Measurements from ENCODE around the gene DSC3. TPM values are rescaled to one million over a fixed set of nuclear protein-coding genes. Genes with fewer than 3 reads are reported as not detected.

The DSC3 gene
- total RNA-seq, 1 experiment from 2014 or later, result not detected

GRCh38 chr18:31043709-31044108 is 1.2 kb upstream of the DSC3 start:
- intact Hi-C loops (cut with micrococcal nuclease; ENCODE audit: unreplicated experiment), result no loop called here
- ChIA-PET POLR2A (ENCODE audit: low non-redundant PET) (no interaction called here), CTCF (no interaction called here)
- Histone ChIP-seq H3K4me1 (ENCODE audit: insufficient read depth, low read length, poor library complexity, severe bottlenecking) (no peaks in the 10 kb centered on the region), H3K27ac (ENCODE audit: low read depth, low read length, poor library complexity, severe bottlenecking) (no peak overlapping the region), H3K4me3 (ENCODE audit: low read depth, low read length, poor library complexity, severe bottlenecking) (no peak overlapping the region), H3K27me3 (replicated peaks; ENCODE audit: insufficient read depth, low read depth, low read length, poor library complexity) (peaks cover 54% of the 10 kb centered on the region), H3K36me3 (ENCODE audit: insufficient read depth, low read length, poor library complexity, severe bottlenecking) (no peaks in the 10 kb centered on the region), H3K9me3 (ENCODE audit: low read depth, low read length, poor library complexity, severe bottlenecking) (no peaks in the 10 kb centered on the region)
- no peak for DNase-seq (ENCODE audit: low spot score)
- TF ChIP-seq CTCF (conservative IDR thresholded peaks at IDR 0.05; ENCODE audit: low read depth, low read length) (no peak), EZH2 (IDR thresholded peaks at IDR 0.05; ENCODE audit: borderline replicate concordance, low read depth, low read length, poor library complexity, severe bottlenecking) (no peak)
- no TSS peak for BruUV-seq (replicated peaks)

GRCh38 chr18:31042084-31042405 is 497 bp downstream of the DSC3 start:
- H3K36me3 ChIP-seq (ENCODE audit: insufficient read depth, low read length, poor library complexity, severe bottlenecking), result no peaks in the 10 kb centered on the region
- ChIA-PET CTCF (no interaction called here), POLR2A (ENCODE audit: low non-redundant PET) (no interaction called here)
- intact Hi-C loops (cut with micrococcal nuclease; ENCODE audit: unreplicated experiment), result no loop called here
- H3K9me3 ChIP-seq (ENCODE audit: low read depth, low read length, poor library complexity, severe bottlenecking), result no peaks in the 10 kb centered on the region
- no peak for DNase-seq (ENCODE audit: low spot score)
- H3K27ac ChIP-seq (ENCODE audit: low read depth, low read length, poor library complexity, severe bottlenecking), result no peak overlapping the region
- no peak for TF ChIP-seq EZH2 (IDR thresholded peaks at IDR 0.05; ENCODE audit: borderline replicate concordance, low read depth, low read length, poor library complexity, severe bottlenecking)
- TF ChIP-seq CTCF (conservative IDR thresholded peaks at IDR 0.05; ENCODE audit: low read depth, low read length), result no peak
- H3K4me3 ChIP-seq (ENCODE audit: low read depth, low read length, poor library complexity, severe bottlenecking), result no peak overlapping the region
- peaks cover 59% of the 10 kb centered on the region for H3K27me3 ChIP-seq (replicated peaks; ENCODE audit: insufficient read depth, low read depth, low read length, poor library complexity)
- no peaks in the 10 kb centered on the region for H3K4me1 ChIP-seq (ENCODE audit: insufficient read depth, low read length, poor library complexity, severe bottlenecking)
- BruUV-seq (replicated peaks), result no TSS peak

GRCh38 chr18:31041271-31042083 is 1.1 kb downstream of the DSC3 start:
- Histone ChIP-seq H3K4me1 (ENCODE audit: insufficient read depth, low read length, poor library complexity, severe bottlenecking) (no peaks in the 10 kb centered on the region), H3K36me3 (ENCODE audit: insufficient read depth, low read length, poor library complexity, severe bottlenecking) (no peaks in the 10 kb centered on the region), H3K9me3 (ENCODE audit: low read depth, low read length, poor library complexity, severe bottlenecking) (no peaks in the 10 kb centered on the region), H3K4me3 (ENCODE audit: low read depth, low read length, poor library complexity, severe bottlenecking) (no peak overlapping the region), H3K27me3 (replicated peaks; ENCODE audit: insufficient read depth, low read depth, low read length, poor library complexity) (peaks cover 59% of the 10 kb centered on the region), H3K27ac (ENCODE audit: low read depth, low read length, poor library complexity, severe bottlenecking) (no peak overlapping the region)
- BruUV-seq (replicated peaks), result no TSS peak
- CTCF ChIA-PET, result no interaction called here
- TF ChIP-seq EZH2 (IDR thresholded peaks at IDR 0.05; ENCODE audit: borderline replicate concordance, low read depth, low read length, poor library complexity, severe bottlenecking), result peak; percentile 60
- no peak for TF ChIP-seq CTCF (conservative IDR thresholded peaks at IDR 0.05; ENCODE audit: low read depth, low read length)
- peak; percentile 0 for DNase-seq (ENCODE audit: low spot score)
- POLR2A ChIA-PET (ENCODE audit: low non-redundant PET), result no interaction called here
- intact Hi-C loops (cut with micrococcal nuclease; ENCODE audit: unreplicated experiment), result no loop called here

Measured in A673 (cell line).